Measurements from ENCODE around the gene MBD4.
"Not testable (repeated sequence)": the region's sequence is repeated elsewhere in the genome, so short reads cannot be mapped to it uniquely, and the experiment has no call there.

MBD4 gene

GRCh38 chr3:129439817-129440617 is at the start of gene MBD4, which contains the start of gene IFT122:
TSS of gene MBD4 (minus strand) at chr3:129439948. CDS start at chr3:129439833, 115 bp downstream.
TSS of gene IFT122 (plus strand) at chr3:129440224. CDS start at chr3:129440331, 107 bp downstream.
- DNase-seq (ENCODE audit: low read depth) = peak; percentile 96

DNA sequence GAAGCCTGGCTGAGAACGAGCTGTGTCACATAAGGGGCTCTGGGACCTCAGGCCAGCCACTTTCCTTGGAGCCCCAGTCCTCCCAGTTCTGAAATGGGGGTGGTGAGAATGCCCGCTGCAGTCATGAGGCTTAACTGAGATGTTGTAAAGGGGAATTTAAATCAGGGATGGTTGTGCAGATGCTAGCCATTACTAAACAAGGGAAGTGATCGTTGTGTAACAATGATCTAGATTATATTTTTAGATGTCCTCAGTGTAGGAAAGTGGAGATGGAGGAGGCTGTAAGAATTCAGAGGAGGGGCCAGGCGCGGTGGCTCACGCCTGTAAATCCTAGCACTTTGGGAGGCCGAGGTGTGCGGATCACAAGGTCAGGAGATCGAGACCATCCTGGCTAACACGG is 49.5 kb upstream of the MBD4 start:
- not testable (repeated sequence) for DNase-seq (ENCODE audit: low read depth)

DNA sequence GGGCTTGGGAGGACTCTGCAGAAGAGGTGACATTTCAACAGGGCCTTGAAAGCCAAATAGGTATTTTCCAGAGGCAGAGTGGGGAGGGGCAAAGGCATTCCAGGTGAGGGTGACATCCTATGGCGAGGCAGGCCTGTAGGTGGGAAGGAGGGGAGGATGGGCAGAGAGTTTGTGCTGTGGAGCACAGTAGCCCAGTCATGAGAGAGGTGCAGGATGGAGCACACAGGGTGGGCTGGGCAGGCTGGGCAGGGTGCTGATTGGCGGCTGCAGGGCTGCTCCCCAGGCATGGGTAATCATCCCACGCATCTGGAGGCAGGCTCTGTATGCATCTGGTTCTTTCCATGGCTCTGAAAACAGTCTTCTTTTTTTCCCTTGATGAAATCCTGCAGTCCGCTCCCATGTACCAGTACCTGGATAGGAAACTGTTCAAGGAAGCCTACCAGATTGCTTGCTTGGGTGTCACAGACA is 48.2 kb upstream of the MBD4 start:
- not testable (repeated sequence) for DNase-seq (ENCODE audit: low read depth)

GRCh38 chr3:129487183-129487867 is 47.6 kb upstream of the MBD4 start:
- no peak for DNase-seq (ENCODE audit: low read depth)

DNA sequence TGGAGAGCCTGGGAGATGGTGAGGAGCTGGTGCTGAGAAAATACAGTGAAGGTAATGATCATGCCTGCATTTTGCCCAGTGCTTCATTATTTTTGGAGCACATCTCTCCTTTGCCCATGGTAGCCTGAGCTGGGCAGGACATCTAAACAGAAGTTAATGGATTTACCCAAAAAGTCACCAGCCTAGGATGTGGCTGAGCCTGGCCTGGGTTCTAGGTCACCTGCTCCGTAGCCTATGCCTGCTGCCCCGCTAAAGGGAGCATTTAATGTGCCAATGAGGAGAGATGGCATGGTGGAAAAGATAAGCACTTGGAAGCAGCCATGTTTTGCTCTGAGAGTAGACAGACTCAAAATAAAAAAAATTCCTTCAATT is 46.9 kb upstream of the MBD4 start:
- no peak for DNase-seq (ENCODE audit: low read depth)

DNA sequence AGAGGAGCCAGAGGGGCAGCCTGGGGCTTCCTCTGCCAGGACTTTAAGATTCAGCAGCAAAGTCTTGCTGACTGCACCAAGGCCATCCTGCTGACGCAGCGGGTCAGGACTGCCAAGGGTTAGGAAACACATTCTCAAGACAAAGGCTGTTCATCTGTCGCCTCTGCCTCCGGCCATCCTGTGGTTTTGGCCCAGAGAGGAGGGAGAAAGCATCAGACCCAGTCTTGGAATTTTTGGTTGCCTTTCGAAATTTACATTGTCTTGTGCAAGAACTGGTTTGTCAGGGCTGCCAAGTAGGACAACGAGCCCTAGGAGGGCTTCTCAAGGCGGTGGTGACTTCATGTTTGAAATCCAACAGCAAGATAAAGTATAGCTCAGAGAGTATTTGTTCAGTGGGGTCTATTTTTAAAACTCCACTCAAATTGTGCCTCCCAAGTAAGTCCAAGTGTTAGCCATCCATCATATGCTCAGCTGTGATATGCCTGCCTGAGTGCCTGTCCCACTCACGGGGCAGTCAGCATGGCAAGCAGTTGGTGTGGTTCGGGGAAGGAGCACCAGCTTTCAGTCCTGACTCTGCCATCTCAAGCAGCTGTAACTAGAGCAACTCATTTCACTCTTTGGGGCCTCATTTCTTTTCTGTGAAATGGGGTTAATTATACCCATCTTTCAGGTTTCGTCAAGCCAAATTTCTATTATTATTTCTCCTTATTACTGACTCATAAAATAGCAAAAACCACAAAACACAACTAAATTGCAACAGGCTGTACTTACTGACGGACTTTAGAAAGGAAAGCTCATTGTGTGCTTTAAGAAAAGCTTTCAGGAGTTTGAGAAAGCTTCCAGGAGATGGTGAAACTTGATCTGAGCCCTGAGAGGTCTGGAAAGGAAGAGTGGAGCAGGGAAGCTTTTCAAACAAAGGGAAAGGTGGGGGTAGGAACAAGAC is 46.2 kb upstream of the MBD4 start:
- no peak for DNase-seq (ENCODE audit: low read depth)

GRCh38 chr3:129485146-129485545 is 45.4 kb upstream of the MBD4 start:
- DNase-seq (ENCODE audit: low read depth) = not testable (repeated sequence)

- no peak for DNase-seq (ENCODE audit: low read depth)
Observed at GRCh38 chr3:129483870-129484269, 44.1 kb upstream of the MBD4 start.

- no peak for DNase-seq (ENCODE audit: low read depth)
Observed at GRCh38 chr3:129482721-129483120, 43.0 kb upstream of the MBD4 start.

GRCh38 chr3:129481766-129482332 is 42.1 kb upstream of the MBD4 start:
- DNase-seq (ENCODE audit: low read depth) = no peak

- not testable (repeated sequence) for DNase-seq (ENCODE audit: low read depth)
Observed at GRCh38 chr3:129481225-129481765, 41.5 kb upstream of the MBD4 start.

- no peak for DNase-seq (ENCODE audit: low read depth)
Observed at GRCh38 chr3:129476586-129476985, 36.8 kb upstream of the MBD4 start.

DNA sequence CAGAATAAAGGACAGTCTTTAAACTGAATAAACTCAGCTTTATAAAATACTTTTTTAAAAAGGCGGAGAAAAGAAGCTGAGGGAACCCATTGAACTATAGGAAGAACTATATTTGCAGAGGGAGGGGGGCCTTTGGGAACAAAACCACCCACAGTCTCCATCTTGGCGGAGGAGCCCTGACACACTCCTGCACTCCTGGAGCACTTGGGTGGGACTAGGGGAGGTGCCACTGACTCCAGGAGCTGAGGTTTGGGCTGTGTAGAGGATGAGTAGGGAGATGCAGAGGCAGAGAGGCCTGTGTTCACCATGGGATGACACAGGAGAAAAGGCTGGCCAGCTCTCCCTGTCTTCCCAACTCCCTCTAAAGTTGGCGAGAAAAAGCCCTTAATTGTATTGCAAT is 36.1 kb upstream of the MBD4 start:
- DNase-seq (ENCODE audit: low read depth) = no peak

DNA sequence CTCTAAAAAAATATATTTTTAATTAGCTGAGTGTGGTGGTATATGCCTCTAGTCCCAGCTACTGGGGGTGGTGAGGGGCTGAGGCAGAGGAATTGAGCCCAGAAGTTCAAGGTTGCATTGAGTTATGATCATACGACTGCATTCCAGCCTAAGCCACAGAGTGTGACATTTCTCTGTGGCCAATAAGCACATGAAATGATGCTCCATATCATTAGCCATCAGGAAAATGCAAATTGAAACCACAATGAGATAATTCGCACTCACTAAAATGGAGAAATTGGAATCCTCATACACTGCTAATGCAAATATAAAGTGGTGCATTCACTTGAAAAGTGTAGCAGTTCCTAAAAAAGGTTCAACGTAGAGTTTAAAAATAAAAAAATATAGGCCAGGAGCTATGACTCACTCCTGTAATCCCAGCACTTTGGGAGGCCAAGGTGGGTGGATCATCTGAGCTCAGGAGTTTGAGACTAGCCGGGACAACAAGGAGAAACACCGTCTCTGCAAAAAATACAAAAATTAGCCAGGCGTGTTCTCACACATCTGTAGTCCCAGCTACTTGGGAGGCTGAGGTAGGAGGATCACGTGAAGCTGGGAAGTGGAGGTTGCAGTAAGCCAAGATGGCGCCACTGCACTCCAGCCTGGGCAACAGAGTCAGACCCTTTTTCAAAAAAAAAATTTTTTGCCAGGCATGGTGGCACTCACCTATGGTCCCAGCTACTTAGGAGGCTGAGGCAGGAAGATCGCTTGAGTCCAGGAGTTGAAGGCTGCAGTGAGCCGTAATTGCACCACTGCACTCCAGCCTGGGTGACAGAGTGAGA is 35.4 kb upstream of the MBD4 start:
- DNase-seq (ENCODE audit: low read depth) = no peak

GRCh38 chr3:129473769-129474152 is 34.0 kb upstream of the MBD4 start:
- DNase-seq (ENCODE audit: low read depth) = no peak

DNA sequence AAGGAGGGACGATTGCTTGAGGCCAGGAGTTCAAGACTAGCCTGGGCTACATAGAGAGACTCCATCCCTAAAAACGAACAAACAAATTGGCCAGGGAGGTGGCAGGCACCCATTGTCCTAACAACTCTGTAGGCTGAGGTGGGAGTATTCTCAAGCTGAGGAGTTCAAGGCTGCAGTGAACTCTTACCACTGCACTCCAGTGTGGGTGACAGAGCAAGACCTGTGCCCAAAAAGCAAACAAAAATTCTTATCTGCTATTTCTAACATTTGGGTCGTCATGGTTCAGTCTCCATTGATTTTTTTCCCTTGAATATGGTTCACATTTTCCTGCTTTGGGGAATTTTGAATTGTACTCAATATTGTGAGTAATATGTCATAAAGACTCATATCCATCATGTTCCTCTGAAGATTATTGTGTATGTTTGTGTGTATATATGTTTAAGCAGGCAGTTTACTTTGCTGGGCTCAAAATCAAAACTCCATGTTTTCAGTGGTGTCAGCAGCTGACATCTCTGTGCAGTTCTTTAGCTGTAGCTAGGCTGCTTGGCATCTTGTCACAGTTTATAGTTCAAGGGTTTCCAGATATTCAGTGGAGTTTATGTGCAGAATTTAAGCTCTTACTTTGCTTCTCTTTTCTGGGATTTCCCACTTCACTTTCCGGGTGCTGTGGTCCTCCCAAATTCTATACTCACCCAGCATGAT is 33.5 kb upstream of the MBD4 start:
- no peak for DNase-seq (ENCODE audit: low read depth)

DNA sequence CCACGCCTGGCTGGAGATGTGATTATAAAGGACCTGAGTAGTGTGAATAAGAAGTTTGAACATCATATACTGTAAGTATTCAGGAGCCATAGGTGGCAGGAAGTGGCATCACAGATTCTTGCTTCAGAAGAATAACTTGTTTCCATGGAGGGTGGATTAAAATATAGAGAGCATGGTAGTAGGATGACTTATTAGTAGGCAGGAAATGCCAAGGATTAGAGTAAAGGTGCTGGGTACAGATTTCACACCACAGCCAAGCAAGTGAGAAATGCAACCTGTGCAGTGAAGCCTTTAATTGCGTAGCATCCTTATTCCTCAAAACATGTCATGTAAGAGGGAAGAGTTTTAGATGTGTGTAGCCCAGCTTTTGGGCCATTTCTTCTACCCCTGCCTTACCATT is 31.1 kb upstream of the MBD4 start:
- no peak for DNase-seq (ENCODE audit: low read depth)

DNA sequence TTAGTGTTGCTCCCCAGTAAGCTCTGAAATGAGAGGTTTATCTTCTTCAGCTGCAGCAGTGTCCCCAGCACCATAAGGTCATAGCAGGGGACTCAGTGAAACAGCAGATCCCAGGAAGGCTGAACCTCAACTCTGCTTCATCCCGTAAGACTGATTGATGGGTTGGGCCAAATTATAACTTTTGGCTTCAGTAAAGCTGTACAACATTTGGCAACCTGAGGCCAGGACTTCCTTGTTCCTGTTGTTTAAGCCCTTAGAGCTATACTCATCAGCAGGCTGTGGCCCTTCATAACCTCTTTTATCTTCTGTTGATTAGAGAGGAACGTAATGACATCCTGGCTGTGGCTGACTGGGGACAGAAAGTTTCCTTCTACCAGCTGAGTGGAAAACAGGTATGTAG is 29.3 kb upstream of the MBD4 start:
- no peak for DNase-seq (ENCODE audit: low read depth)

- DNase-seq (ENCODE audit: low read depth) = no peak
Observed at GRCh38 chr3:129467932-129468331, 28.2 kb upstream of the MBD4 start.

DNA sequence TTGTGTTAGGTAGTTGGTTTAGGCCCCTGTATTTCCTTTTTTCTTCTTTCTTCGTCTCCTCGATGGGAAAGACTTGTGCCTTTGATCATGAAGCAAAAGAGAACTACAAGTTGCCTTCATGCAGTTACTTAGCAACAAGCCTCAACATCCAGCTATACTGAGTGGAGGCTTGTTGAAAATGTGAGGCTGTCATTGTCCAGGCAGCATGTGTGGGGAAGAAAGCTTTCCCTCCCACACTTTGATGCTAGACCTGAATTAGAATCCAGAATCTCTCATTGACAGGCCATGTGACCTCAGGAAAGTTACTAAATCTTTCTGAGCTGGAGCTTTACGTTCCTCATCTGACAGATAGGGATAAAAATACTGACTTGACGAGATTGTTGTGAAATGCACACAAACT is 24.0 kb upstream of the MBD4 start:
- DNase-seq (ENCODE audit: low read depth) = no peak
